Embryonic facial prominence (tissue), 1 donor: Measurements from ENCODE around the gene UBR1.

Experiments used
- DNase-seq: peaks from one replicate; pipeline ENCODE4 v3.0.0-alpha.2; 2016; ENCODE audit errors: extremely low spot score

The UBR1 gene

DNA sequence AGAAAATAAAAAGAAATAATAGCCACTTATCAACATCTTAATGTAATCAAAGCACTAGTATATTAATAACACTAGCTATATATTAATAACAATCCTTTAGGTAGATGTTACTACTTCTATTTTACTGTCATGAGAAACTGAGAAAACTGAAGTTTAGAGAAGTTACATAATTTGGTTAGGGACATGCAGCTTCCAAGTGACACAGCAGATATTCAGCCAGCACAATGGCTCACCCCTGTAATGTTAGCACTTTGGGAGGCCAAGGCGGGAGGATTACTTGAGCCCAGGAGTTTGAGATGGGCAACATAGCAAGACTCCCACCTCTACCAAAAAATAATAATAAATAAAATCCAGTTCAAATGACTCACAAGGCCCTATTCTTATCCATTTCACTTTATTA is 1.9 kb upstream of the UBR1 start:
- no peak for DNase-seq

DNA sequence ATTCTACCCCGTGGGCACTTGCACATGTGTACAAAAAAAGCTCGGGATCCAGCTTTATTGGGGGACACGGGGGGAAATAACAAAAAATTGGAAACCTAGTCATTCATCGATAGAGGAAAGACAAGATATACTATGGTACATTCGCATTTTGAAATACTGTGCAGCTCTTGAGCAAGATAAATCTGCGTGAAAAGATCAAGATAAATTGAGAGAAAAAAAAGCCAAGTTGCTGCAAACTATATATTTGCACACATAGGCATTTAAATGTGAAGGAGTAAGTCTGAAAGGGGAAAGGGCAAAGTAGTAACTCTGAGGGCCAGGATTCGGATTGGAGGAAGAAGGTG is 620 bp upstream of the UBR1 start:
- DNase-seq: no peak

DNA sequence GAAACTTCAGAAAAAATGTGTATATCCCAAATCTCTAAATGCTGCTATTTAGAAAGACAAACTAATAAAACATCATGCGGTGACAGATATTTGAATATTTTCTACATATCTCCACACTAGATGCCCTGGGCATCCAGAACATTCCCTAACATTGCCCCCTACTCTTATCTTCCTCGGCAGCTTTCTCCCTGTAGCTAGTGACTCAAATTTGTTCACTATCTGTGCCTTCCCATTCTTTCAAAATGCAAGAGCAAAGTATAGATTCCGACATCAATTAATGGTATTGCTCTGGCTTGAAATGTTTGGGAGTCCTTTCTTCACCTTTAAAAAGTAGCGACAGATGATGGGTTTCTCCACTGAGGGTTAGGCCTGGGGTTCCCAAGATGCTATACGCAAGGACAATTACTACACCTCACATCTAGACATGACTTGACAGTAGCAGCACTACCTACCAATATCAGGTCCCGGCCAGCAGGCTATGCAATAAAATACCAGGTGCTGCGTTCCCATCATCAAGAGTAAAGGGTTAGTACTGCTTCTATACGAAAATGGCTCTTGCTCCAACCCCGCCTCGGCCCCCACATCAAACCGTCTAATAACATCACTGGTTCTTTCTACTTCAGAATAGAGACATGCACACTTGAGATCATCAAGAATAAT is 631 bp downstream of the UBR1 start:
- no peak for DNase-seq

- no peak for DNase-seq
Observed at GRCh38 chr15:43104426-43104825, 1.4 kb downstream of the UBR1 start.

GRCh38 chr15:43103907-43104306 is 1.9 kb downstream of the UBR1 start:
- DNase-seq: no peak

GRCh38 chr15:43102187-43102586 is 3.7 kb downstream of the UBR1 start:
- DNase-seq: no peak

- DNase-seq: no peak
Observed at GRCh38 chr15:43100971-43101370, 4.9 kb downstream of the UBR1 start.

GRCh38 chr15:43099105-43099845 is 6.6 kb downstream of the UBR1 start:
- DNase-seq: no peak

- no peak for DNase-seq
Observed at GRCh38 chr15:43096411-43096810, 9.4 kb downstream of the UBR1 start.

GRCh38 chr15:43095708-43096347 is 10.0 kb downstream of the UBR1 start:
- no peak for DNase-seq

DNA sequence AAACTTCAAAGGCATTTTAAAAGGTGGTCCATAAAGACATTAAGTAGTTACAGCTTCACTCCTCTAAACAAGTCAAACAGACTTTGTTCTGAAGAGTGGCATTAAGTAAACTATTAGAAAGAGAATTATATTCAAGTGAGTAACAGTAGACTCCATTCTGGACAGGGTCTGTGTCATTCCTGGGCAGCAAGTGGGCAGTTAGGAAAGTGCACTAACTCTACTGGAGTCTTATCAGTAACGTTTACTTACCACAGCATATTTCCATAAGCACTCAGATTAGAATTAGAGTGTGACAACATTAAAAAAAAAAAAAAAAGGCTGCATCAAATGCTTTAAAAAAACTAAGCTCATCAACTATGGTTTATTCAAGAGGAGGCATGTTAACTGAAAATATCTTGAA is 10.6 kb downstream of the UBR1 start:
- DNase-seq: no peak

GRCh38 chr15:43094416-43095030 is 11.3 kb downstream of the UBR1 start:
- no peak for DNase-seq

DNA sequence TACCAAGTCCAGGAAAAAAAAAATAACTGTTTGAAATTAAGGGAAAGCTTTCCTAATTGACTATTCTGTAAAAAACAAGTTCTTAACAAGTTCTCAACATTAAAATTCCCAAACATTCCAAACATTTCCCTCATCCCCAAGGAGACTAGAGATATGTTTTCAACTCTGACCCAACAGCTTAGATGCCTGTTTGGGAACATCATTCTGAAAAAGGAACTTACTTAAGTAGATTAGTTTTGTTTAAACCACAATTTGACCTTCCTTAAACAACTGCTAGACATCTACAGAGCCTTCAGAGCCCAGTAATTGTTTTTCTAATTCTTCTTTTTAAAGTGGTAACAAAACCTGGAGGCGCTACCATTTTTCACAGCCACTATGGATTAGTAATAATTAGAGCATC is 12.8 kb downstream of the UBR1 start:
- no peak for DNase-seq

DNA sequence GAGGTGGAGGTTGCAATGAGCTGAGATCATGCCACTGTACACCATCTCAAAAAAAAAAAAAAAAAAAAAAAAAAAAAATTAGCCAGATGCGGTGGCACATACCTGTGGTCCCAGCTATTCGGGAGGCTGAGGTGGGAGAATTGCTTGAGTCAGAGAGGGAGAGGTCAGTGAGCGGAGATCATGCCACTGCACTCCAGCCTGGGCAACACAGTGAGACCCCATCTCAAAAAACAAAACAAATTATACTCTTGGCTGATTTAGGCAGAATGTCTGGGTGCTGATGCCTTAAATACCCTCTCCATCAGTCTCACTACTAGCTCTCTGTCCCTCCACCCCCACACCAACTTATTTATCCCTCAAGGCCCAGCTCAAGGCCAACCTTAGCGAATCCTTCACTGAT is 14.0 kb downstream of the UBR1 start:
- DNase-seq: no peak

DNA sequence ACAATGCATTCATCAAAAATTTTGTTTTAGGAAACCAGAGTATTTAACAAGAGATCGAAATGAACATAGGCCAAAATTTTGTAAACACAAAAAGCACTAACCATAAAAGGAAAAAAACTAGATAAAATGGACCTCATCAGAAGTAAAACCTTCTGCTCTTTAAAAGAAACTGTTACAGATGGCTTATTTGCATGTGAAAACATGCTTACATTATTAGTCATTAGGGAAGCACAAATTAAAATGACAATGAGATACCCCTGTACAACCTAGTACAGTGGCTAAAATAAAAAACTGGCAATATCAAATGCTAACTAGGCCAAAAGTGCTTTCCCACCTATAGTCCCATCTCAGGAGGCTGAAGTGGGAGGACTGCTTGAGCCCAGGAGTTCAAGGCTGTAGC is 19.3 kb downstream of the UBR1 start:
- DNase-seq: no peak

GRCh38 chr15:43085921-43086320 is 19.9 kb downstream of the UBR1 start:
- DNase-seq: no peak

DNA sequence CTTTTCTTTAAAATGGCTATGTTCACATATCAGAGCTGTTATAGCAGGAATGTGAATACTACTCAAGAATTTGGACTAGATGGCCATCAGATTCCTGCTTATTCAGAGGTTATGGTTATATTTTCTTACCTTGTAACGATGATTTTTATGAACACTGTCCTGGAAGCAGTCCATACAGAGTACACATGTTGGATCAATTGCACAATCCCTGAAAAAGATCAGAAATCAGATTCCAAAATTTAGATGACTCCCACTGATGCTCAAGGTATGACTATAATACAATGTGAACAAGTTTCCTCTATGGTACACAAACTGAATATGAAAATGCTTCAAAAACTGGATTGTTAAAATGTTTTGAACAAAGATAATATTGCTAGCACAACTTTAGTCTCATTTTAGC is 23.3 kb downstream of the UBR1 start:
- no peak for DNase-seq

DNA sequence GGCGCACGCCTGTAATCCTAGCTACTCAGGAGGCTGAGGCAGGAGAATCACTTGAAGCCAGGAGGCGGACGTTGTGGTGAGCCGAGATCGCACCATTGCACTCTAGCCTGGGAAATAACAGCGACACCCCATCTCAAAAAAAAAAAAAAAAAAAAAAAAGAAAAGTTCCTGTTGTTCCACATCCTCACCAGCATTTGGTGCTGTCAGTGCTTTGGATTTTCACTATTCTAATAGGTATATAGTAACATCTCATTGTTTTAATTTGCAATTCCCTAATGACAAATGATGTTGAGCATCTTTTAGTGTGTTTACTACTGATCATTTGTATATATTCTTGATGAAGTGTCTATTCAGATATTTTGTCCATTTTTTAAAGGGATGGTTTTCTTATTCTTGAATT is 24.6 kb downstream of the UBR1 start:
- no peak for DNase-seq

- DNase-seq: no peak
Observed at GRCh38 chr15:43071451-43071850, 34.4 kb downstream of the UBR1 start.

DNA sequence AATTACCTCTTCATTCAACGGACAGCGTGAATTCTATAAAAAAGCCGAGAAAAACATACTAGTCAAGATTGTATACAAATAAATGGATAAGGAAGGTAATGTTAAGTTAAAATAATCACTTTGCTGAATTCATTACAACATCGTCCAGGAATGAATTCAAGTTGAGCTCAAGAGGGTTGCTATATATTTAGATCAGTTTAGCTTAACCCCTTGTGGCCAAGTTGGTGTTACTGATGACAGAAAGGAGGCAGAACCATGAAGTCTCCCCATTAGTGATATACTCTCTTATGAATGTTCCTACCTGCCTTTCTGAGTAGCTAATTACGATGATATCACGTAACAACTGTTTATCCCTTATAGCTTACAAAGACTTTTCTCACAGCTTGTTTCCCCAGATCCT is 34.9 kb downstream of the UBR1 start:
- DNase-seq: no peak

DNA sequence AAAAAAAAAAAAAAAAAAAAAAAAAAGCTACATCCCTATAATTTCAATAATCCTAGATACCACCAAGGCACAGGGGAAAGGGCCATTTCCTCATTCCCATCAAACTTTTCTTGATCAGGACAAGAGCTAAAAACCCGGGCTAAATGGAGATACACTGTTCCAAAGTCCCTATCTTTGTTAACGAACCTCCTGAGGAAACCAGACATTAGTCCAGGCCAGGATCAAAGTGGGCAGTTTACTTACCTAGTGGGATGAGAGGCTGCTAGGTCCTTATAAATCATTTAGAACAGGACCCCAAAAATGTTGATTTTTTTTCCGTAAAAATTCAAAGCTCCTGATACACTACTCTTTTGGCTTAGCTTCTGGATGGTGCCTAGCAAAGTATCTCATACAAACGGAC is 35.6 kb downstream of the UBR1 start:
- DNase-seq: no peak

GRCh38 chr15:43067717-43068461 is 37.9 kb downstream of the UBR1 start:
- peak; percentile 13 for DNase-seq
